GM12865 (cell line): ENCODE results near the gene DIS3L2.

ENCODE experiments used
- DNase-seq: peaks from one replicate; pipeline ENCODE4 v3.0.0; 2010; ENCODE audit warnings: low read depth
- H3K4me3 ChIP-seq: 2 replicates; pipeline ENCODE4 v1.5.1; 2011; ENCODE audit warnings: mild to moderate bottlenecking, low read depth, low read length, control low read depth
- CTCF ChIP-seq: IDR thresholded peaks from 2 replicates; pipeline ENCODE4 v1.5.1; 2011; ENCODE audit warnings: low read length, control low read depth, low read depth, inconsistent platforms; ENCODE audit not compliant: insufficient read depth; ENCODE audit errors: missing control alignments

DIS3L2 gene

DNA sequence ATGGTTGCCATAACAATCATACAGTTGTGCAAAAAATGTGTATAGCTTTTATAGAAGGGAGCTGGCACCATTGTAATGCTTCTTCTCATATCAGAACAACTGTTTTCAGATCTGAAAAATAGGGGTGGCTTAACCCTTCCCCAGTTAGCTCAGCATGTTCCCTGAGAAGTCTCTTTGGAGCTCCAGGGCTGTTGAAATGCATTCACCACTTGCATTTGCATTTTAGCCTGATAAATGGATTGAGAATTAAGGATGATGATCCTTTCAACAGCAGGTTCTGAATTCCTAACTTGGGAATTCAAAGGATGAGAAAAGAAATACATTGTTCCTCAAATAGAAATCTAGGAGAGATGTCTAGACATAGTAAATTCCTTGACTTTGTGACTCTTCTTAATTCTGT, 235.3 kb downstream of the DIS3L2 start:
- DNase-seq, result no peak
- no peak for TF ChIP-seq CTCF

GRCh38 chr2:232200195-232200594, 238.7 kb downstream of the DIS3L2 start:
- TF ChIP-seq CTCF, result no peak
- no peak overlapping the region for H3K4me3 ChIP-seq
- no peak for DNase-seq

More for the DNA sequence above, 235.3 kb downstream of the DIS3L2 start:
- no peak overlapping the region for H3K4me3 ChIP-seq

GRCh38 chr2:232203166-232203891, 241.8 kb downstream of the DIS3L2 start:
- no peak for DNase-seq

GRCh38 chr2:232203936-232204335, 242.4 kb downstream of the DIS3L2 start:
- no peak overlapping the region for H3K4me3 ChIP-seq
- no peak for DNase-seq
- no peak for TF ChIP-seq CTCF

More at GRCh38 chr2:232203166-232203891, 241.8 kb downstream of the DIS3L2 start:
- no peak for TF ChIP-seq CTCF
- no peak overlapping the region for H3K4me3 ChIP-seq

DNA sequence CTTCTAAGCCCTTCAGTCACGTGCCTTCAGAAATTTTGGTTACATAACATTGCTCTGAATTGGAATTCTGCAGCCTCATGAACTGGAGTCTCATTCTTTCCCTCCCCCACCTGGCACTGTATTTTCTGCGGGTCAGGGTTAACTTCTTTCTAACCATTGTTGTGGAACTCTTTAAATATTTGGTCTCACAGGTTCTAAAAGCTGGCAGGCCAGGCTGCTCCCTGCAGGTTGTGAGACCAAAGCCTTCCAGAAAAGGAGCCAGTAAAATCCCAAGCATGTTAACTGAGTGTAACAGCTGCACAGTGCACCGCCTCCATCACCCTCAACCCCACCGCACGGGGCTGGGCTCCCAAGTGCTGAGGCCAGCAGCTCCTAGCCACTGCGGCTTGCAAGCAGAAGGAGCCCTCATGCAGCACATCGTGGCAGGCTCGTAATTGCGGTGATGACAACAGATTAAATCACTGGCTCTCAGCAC, 243.0 kb downstream of the DIS3L2 start:
- no peak for DNase-seq
- no peak overlapping the region for H3K4me3 ChIP-seq
- no peak for TF ChIP-seq CTCF

- DNase-seq, result no peak
- no peak overlapping the region for H3K4me3 ChIP-seq
- TF ChIP-seq CTCF, result no peak
These were observed 245.7 kb downstream of the DIS3L2 start for GRCh38 chr2:232207174-232207573.

- no peak for DNase-seq
- no peak overlapping the region for H3K4me3 ChIP-seq
- TF ChIP-seq CTCF, result no peak
These were observed 248.8 kb downstream of the DIS3L2 start for GRCh38 chr2:232210306-232210705.
